Ramos (cell line): ENCODE results near the gene NOL3.

Experiments
- in situ Hi-C: fragments of 300-500 bp; cut with MboI; formaldehyde crosslinking; loops from one replicate; pipeline ENCODE4 v1.14.3; 2022; ENCODE audit warnings: low sequenced_read_pairs; ENCODE audit not compliant: unreplicated experiment

Gene NOL3

GRCh38 chr16:67151431-67152097 lies 18.8 kb upstream of the NOL3 start:
- in situ Hi-C loops = no loop called here

GRCh38 chr16:67154578-67155294 lies 15.6 kb upstream of the NOL3 start:
- in situ Hi-C loops = no loop called here

- in situ Hi-C loops = no loop called here
Measured at GRCh38 chr16:67155295-67156142, 14.8 kb upstream of the NOL3 start.

- in situ Hi-C loops = no loop called here
Measured at GRCh38 chr16:67156143-67156844, 14.0 kb upstream of the NOL3 start.

DNA sequence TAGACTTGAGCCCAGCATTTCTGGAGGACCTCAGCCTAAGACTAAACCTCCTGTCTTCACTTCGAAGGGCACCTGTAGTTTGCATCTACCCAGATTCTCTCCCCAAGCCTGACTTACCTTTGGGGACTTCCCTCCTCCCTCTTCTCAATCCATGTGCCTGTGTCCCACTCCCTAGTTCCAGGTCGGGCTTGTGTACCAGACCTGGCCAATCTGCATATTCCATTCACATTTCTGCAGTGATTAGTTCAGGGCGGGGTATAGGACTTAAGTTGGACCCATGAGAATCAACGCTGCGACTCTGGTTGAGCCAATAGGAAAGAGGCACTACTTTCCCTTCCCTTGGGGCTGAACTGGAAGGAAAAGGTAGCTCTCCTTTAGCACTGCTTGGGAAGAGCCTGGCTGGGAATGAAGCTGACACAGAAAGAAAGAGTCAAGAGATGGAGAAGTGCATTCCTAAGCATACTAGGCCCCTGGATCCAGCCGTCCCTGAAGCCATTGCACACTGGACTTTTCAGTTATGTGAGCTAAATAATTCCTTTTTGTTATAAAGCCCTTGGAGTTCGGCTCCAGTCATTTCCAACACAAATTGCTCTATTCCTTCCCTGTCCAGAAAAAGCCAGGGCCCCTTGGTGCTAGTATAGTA lies 13.1 kb upstream of the NOL3 start:
- in situ Hi-C loops = no loop called here

GRCh38 chr16:67157892-67158635 lies 12.3 kb upstream of the NOL3 start:
- in situ Hi-C loops = no loop called here

DNA sequence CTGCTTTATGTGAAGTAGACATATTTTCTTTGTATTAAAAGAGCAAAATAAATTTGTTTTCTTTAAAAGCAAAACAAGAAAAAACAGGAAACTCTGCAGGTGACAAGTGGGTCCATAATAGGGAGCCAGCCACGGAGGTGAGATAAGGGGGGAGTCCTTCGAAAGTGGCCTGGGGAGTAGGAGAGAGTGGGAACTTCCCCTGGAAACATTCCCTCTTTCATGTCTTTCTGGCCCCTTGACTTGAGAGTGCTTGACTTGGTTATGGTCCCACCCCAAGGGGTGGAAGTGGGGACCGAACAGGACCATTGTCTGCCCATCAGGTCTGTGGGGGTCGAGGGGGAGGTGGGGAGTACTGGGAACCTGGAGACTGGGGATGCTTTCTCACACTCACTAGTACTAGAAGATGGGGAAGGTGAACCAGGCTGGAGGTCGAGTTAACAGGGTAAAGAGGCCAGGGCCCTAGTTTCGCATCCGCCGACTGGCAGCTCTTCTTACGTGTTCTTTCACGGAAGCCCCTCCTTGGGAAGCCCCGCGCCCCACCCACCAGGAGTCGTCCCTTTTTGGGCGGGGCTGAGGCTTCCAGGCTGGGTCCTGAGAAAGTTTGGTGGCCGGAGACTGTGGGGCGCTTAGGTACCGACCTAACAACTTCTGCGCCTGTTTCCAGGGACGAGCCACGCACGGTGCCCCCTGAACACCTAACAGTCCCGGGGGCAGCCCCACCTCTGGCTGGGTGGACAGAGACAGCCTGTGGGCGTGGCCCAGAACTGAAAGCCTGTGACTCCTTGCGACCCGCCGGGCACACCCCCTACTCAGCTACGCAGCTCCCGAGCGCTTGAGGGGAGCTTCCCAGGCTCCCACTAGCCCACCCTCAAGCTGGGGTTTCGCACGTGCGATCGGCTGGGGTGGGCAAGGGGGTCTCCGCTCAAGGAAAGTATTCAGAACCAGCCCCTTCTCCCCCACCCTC lies 11.4 kb upstream of the NOL3 start:
- in situ Hi-C loops = no loop called here

DNA sequence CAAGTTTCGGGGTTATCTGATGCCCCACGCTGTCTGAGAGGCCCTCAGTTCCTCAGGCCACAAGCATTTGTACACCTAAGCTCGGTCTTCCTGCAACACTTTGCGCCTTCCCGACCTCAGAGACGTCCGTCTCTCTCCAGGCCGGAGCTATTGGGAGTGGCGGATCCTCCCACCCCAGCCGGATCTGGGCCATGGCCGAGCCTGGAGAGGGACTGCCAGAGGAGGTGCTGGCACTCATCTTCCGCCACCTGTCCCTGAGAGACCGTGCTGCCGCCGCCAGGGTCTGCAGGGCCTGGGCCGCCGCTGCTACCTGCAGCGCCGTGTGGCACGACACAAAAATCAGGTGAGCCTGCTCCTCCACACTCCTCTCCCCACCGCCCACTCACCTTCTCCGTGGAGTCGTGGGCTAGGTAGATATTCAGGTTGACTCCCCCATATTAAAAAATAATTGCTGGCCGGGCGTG lies 8.7 kb upstream of the NOL3 start:
- in situ Hi-C loops = no loop called here

DNA sequence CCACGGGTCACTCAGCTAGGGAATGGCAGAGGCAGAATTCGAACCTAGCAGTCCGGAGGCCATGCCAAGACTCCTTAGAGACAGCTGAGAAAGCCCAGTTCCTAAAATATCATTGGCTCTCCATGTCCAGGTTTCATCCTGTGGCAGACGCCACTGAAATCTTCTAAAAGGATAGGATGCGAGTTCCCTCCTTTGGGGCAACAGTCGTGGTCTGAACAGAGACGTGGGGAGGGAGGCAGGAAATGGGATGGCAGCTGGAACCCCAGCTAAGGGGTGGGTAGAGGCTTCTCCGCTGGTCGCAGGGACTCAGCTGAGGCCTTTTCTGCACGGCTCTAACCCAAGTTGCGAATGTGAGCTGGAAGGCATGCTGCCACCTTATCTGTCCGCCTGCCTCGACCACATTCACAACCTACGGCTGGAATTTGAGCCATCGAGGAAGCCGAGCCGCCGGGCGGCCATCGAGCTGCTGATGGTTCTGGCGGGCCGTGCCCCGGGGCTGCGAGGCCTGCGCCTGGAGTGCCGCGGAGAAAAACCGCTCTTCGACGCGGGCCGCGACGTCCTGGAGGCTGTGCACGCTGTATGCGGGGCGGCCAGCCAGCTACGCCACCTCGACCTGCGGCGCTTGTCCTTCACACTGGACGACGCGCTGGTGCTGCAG lies 7.7 kb upstream of the NOL3 start:
- in situ Hi-C loops = no loop called here

DNA sequence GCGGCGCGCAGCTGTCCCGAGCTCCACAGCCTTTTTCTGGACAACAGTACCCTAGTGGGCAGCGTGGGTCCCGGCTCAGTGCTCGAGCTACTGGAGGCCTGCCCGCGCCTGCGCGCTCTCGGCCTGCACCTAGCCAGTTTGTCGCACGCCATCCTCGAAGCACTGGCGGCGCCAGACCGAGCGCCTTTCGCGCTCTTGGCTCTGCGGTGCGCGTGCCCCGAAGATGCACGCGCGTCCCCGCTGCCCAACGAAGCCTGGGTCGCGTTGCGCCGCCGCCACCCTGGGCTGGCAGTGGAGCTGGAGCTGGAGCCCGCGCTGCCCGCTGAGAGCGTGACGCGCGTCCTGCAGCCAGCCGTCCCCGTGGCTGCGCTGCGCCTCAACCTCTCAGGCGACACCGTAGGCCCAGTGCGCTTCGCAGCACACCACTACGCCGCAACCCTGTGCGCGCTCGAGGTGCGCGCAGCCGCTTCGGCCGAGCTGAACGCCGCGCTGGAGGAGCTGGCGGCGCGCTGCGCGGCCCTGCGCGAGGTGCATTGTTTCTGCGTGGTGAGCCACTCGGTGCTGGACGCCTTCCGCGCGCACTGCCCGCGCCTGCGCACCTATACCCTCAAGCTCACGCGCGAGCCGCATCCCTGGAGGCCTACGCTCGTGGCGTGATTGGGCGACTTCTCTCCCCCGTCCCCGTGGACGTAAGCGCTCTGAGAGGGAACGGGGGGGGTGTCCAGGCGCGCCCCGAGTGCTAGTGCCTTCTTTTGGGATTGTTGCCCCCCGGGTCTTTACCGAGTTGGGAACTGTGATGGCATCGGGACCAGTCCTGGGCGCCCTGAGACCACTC lies 7.0 kb upstream of the NOL3 start:
- in situ Hi-C loops = no loop called here

GRCh38 chr16:67163999-67164558 lies 6.3 kb upstream of the NOL3 start:
- in situ Hi-C loops = no loop called here

DNA sequence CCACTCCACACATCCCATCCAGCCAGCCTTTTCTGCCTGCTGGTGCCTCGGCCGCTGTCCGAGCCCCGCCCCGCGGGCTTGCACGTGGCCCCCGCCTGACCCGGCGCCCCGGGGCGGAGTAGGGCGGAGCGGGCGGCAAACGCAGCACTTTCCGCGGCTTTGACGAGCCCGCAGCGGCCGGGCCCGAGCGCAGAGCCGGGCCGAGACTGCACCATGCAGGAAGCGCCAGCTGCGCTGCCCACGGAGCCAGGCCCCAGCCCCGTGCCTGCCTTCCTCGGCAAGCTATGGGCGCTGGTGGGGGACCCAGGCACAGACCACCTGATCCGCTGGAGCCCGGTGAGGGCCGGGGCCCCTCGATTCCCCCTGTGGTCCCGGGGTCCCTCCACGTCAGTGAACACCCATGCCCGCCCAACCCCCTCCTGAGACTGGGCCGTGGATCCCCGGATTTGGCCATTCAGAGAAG lies 5.7 kb upstream of the NOL3 start, which contains the start of gene HSF4:
Gene HSF4 (plus strand): TSS at position 147 of the 463 bp plus-strand sequence. CDS start 67 bp downstream, at position 214.
- in situ Hi-C loops = no loop called here

- in situ Hi-C loops = no loop called here
Measured at GRCh38 chr16:67165121-67166078, 4.9 kb upstream of the NOL3 start.

DNA sequence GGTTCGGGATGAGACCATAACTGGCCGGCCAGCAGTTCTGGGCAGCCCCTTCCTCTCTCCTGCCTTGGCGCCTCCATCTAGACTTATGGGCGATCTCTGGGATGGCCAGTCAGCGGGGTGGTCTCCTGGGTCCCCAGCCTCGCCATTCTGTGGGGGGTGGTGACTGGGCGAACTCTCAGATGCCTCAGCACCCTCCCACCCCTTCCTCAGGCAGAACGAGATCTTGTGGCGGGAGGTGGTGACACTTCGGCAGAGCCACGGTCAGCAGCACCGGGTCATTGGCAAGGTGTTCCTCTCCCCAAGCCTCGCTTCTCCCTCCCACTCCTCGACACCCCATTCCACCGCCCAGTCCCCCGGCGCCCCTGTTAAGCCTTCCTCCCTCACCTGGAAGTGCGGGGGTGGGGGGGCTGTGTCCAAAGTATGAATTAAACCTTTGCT lies 4.2 kb upstream of the NOL3 start:
- in situ Hi-C loops = no loop called here

- in situ Hi-C loops = no loop called here
Measured at GRCh38 chr16:67166598-67167168, 3.7 kb upstream of the NOL3 start.
